Gastrocnemius medialis (tissue), 4 donors: ENCODE data around the gene RNASEL.

ENCODE experiments used
- POLR2A ChIP-seq, 2 donors: fragments of 450-650 bp; IDR thresholded peaks; one replicate each; pipeline ENCODE4 v1.6.1; 2017; ENCODE audit warnings: antibody characterized with exemption in 2 of 2, mild to moderate bottlenecking in 2 of 2, moderate library complexity in 2 of 2
- TF ChIP-seq, protein P1 (sequence below), 5 experiments: fragments of 450-650 bp in 3 of 5; fragments of 200-600 bp in 2 of 5; sonication (generic) in 2 of 5; IDR thresholded peaks in 4 of 5; conservative IDR thresholded peaks in 1 of 5; 1 replicate in 4 of 5; 2 replicates in 1 of 5; pipeline ENCODE4 v1.5.1; 2016 to 2019; ENCODE audit warnings: antibody characterized with exemption in 5 of 5, mild to moderate bottlenecking in 3 of 5, moderate library complexity in 3 of 5

GRCh38 chr1:182560392-182560984 lies 28.6 kb downstream of the RNASEL start:
- TF ChIP-seq, protein P1, sequence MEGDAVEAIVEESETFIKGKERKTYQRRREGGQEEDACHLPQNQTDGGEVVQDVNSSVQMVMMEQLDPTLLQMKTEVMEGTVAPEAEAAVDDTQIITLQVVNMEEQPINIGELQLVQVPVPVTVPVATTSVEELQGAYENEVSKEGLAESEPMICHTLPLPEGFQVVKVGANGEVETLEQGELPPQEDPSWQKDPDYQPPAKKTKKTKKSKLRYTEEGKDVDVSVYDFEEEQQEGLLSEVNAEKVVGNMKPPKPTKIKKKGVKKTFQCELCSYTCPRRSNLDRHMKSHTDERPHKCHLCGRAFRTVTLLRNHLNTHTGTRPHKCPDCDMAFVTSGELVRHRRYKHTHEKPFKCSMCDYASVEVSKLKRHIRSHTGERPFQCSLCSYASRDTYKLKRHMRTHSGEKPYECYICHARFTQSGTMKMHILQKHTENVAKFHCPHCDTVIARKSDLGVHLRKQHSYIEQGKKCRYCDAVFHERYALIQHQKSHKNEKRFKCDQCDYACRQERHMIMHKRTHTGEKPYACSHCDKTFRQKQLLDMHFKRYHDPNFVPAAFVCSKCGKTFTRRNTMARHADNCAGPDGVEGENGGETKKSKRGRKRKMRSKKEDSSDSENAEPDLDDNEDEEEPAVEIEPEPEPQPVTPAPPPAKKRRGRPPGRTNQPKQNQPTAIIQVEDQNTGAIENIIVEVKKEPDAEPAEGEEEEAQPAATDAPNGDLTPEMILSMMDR (IDR thresholded peaks at IDR 0.05 in 4 of 5, conservative IDR thresholded peaks at IDR 0.05 in 1 of 5): no peak
- TF ChIP-seq POLR2A (IDR thresholded peaks at IDR 0.05): no peak
